Astrocyte (in vitro differentiated cells and primary cell): Measurements from ENCODE around the gene HTR3B. TPM values are rescaled to one million over a fixed set of nuclear protein-coding genes. Genes with fewer than 3 reads are reported as not detected.

ENCODE experiments used
- DNase-seq: peaks from one replicate; pipeline ENCODE4 v3.0.0-alpha.2; 2010; ENCODE audit warnings: low read depth
- FAIRE-seq: peaks from 2 replicates; lab custom pipeline; 2011; peaks lifted over from hg19 to GRCh38; lab: Jason Lieb, UNC
- H2AFZ ChIP-seq: 2 replicates; pipeline ENCODE4 v1.6.0; 2012; ENCODE audit warnings: low read depth, low read length, inconsistent platforms
- H3K27ac ChIP-seq: 2 replicates; pipeline ENCODE4 v1.5.1; 2011; ENCODE audit warnings: low read depth, low read length, inconsistent platforms
- H3K27me3 ChIP-seq: 2 replicates; pipeline ENCODE4 v1.6.0; 2011; ENCODE audit warnings: low read length, inconsistent platforms; ENCODE audit not compliant: insufficient read depth
- H3K36me3 ChIP-seq: 2 replicates; pipeline ENCODE4 v1.5.1; 2011; ENCODE audit warnings: low read length, inconsistent platforms; ENCODE audit not compliant: insufficient read depth
- H3K4me1 ChIP-seq: 2 replicates; pipeline ENCODE4 v1.5.1; 2011; ENCODE audit warnings: low read length, inconsistent platforms; ENCODE audit not compliant: insufficient read depth
- H3K4me2 ChIP-seq: 2 replicates; pipeline ENCODE4 v1.6.0; 2012; ENCODE audit warnings: low read length, inconsistent platforms
- H3K4me3 ChIP-seq: 2 replicates; pipeline ENCODE4 v1.5.1; 2011; ENCODE audit warnings: low read depth, mild to moderate bottlenecking, low read length, inconsistent platforms; ENCODE audit not compliant: insufficient read depth
- H3K79me2 ChIP-seq: 2 replicates; pipeline ENCODE4 v1.6.0; 2012; ENCODE audit warnings: mild to moderate bottlenecking, low read length, inconsistent platforms; ENCODE audit not compliant: insufficient read depth
- H3K9ac ChIP-seq: 2 replicates; pipeline ENCODE4 v1.6.0; 2012; ENCODE audit warnings: mild to moderate bottlenecking, low read length, inconsistent platforms
- H3K9me3 ChIP-seq: 2 replicates; pipeline ENCODE4 v1.5.1; 2012; ENCODE audit warnings: low read depth, mild to moderate bottlenecking, low read length, inconsistent platforms; ENCODE audit not compliant: insufficient read depth
- H4K20me1 ChIP-seq: 2 replicates; pipeline ENCODE4 v1.6.0; 2012; ENCODE audit warnings: low read length, inconsistent platforms; ENCODE audit not compliant: insufficient read depth
- H3K27ac Mint-ChIP-seq: one replicate; pipeline ENCODE4 v1.8.0; 2021; ENCODE audit warnings: mild to moderate bottlenecking, mixed read lengths; ENCODE audit not compliant: unreplicated experiment
- H3K27me3 Mint-ChIP-seq: one replicate; pipeline ENCODE4 v1.8.0; 2021; ENCODE audit warnings: low read depth, mixed read lengths; ENCODE audit not compliant: unreplicated experiment
- H3K36me3 Mint-ChIP-seq: one replicate; pipeline ENCODE4 v1.8.0; 2021; ENCODE audit warnings: low read depth, mixed read lengths; ENCODE audit not compliant: unreplicated experiment
- H3K4me1 Mint-ChIP-seq: one replicate; pipeline ENCODE4 v1.8.0; 2021; ENCODE audit warnings: low read depth, mixed read lengths; ENCODE audit not compliant: unreplicated experiment
- H3K4me3 Mint-ChIP-seq: one replicate; pipeline ENCODE4 v1.8.0; 2021; ENCODE audit warnings: mild to moderate bottlenecking, moderate library complexity, mixed read lengths; ENCODE audit not compliant: unreplicated experiment
- H3K9me3 Mint-ChIP-seq: one replicate; pipeline ENCODE4 v1.8.0; 2021; ENCODE audit warnings: mild to moderate bottlenecking, mixed read lengths; ENCODE audit not compliant: unreplicated experiment
- EZH2 ChIP-seq: IDR thresholded peaks from 2 replicates; pipeline ENCODE4 v1.6.1; 2012; ENCODE audit warnings: mild to moderate bottlenecking, low read length, inconsistent platforms; ENCODE audit not compliant: insufficient read depth
- total RNA-seq: library from RNA; stranded (reverse); gene quantifications from 2 replicates; pipeline ENCODE4 v1.2.1, GENCODE V29; 2021
- TF ChIP-seq, protein P1 (sequence below): IDR thresholded peaks from 2 replicates; pipeline ENCODE4 v1.5.1; 2011; ENCODE audit warnings: low read depth, mild to moderate bottlenecking, inconsistent platforms, low read length, moderate library complexity; ENCODE audit not compliant: insufficient read depth

Gene HTR3B
- total RNA-seq, 1 donor from 2014 or later = not detected

DNA sequence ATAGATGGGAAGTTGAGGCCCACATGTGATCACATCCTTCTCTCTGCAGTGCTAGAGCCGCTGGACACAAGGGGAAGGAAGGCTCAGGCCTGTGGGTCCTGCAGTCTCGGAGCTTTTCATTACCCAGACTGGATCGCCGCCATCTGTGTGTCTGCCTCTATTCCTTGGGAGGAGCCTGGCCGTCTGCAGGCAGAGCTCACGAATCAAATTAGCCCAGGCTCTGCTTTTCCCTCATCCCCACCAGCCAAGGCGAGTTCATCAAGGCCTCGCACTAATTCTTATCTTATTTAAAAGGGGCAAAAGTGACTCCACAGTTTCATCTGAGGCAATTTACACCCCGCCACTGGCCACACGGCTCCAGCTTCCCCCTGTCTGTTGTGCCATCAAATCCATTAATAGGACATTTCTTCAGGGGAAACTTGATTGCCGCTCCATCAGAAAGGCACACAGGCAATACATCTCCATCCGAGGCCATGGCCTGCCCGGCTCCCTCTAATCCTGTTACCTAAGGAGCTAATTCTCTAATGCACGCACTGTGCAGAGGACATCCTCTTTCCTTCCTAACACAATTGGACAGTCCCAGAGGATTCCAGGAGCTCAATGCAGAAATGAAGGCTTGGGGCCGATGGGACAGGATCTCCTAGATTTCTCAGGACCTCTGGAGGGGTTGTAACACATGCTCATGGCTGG is 67.1 kb downstream of the HTR3B start:
- peaks cover 2% of the 10 kb centered on the region for H3K9me3 Mint-ChIP-seq
- H3K27me3 Mint-ChIP-seq = peaks cover 46% of the 10 kb centered on the region
- Histone ChIP-seq H3K27ac (no peak overlapping the region), H3K9ac (no peak overlapping the region), H3K4me3 (no peak overlapping the region), H4K20me1 (no peaks in the 10 kb centered on the region), H3K4me1 (no peaks in the 10 kb centered on the region), H3K4me2 (no peak overlapping the region), H2AFZ (no peak overlapping the region), H3K36me3 (no peaks in the 10 kb centered on the region), H3K9me3 (no peaks in the 10 kb centered on the region), H3K79me2 (no peaks in the 10 kb centered on the region), H3K27me3 (no peaks in the 10 kb centered on the region)
- no peaks in the 10 kb centered on the region for H3K36me3 Mint-ChIP-seq
- DNase-seq (no peak), FAIRE-seq (no peak)
- H3K4me1 Mint-ChIP-seq = peaks cover 3% of the 10 kb centered on the region
- no peak overlapping the region for H3K27ac Mint-ChIP-seq
- no peak for TF ChIP-seq EZH2
- TF ChIP-seq, protein P1, sequence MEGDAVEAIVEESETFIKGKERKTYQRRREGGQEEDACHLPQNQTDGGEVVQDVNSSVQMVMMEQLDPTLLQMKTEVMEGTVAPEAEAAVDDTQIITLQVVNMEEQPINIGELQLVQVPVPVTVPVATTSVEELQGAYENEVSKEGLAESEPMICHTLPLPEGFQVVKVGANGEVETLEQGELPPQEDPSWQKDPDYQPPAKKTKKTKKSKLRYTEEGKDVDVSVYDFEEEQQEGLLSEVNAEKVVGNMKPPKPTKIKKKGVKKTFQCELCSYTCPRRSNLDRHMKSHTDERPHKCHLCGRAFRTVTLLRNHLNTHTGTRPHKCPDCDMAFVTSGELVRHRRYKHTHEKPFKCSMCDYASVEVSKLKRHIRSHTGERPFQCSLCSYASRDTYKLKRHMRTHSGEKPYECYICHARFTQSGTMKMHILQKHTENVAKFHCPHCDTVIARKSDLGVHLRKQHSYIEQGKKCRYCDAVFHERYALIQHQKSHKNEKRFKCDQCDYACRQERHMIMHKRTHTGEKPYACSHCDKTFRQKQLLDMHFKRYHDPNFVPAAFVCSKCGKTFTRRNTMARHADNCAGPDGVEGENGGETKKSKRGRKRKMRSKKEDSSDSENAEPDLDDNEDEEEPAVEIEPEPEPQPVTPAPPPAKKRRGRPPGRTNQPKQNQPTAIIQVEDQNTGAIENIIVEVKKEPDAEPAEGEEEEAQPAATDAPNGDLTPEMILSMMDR = no peak
- no peak overlapping the region for H3K4me3 Mint-ChIP-seq

DNA sequence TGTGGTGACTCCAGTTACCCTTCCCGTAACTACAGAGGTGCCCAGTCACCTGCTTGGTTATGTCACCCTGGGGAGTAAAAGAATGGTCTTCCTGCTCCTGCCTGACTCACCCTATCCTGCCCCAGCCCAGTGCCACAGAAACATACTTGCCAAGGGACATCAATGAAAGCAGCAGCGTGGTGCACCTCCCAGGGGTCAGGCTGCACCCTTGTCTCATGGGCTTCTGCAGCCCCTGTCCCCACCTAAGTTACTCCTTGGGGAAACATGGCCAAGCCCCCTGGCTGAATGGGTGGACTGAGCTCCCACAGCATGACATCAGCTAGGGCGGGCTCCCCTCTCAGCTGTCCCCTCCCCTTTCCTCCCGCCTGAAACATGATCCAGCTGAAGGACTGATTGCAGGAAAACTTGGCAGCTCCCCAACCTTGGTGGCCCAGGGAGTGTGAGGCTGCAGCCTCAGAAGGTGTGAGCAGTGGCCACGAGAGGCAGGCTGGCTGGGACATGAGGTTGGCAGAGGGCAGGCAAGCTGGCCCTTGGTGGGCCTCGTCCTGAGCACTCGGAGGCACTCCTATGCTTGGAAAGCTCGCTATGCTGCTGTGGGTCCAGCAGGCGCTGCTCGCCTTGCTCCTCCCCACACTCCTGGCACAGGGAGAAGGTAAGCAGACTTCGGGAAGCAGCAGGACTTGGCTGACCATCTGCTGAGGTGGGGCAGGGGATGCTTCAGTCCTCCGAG is 70.3 kb downstream of the HTR3B start, which contains the start of gene HTR3A:
Gene HTR3A, plus strand, starts transcription at position 368 of the 730 bp plus-strand sequence. Its CDS starts 218 bp downstream, at position 586.
- FAIRE-seq (no peak), DNase-seq (no peak)
- Histone ChIP-seq H3K36me3 (no peaks in the 10 kb centered on the region), H3K79me2 (no peaks in the 10 kb centered on the region), H2AFZ (no peak within 1 kb of the TSS), H3K9me3 (no peaks in the 10 kb centered on the region), H4K20me1 (no peaks in the 10 kb centered on the region), H3K27me3 (no peaks in the 10 kb centered on the region), H3K27ac (no peak within 1 kb of the TSS), H3K4me1 (no peaks in the 10 kb centered on the region), H3K4me2 (no peak within 1 kb of the TSS), H3K9ac (no peak within 1 kb of the TSS), H3K4me3 (no peak within 1 kb of the TSS)
- H3K4me1 Mint-ChIP-seq = peaks cover 3% of the 10 kb centered on the region
- H3K4me3 Mint-ChIP-seq = no peak within 1 kb of the TSS
- TF ChIP-seq, protein P1 = no peak
- TF ChIP-seq EZH2 = no peak
- no peaks in the 10 kb centered on the region for H3K36me3 Mint-ChIP-seq
- H3K27me3 Mint-ChIP-seq = peaks cover 51% of the 10 kb centered on the region
- H3K27ac Mint-ChIP-seq = no peak within 1 kb of the TSS
- H3K9me3 Mint-ChIP-seq = peaks cover 2% of the 10 kb centered on the region

DNA sequence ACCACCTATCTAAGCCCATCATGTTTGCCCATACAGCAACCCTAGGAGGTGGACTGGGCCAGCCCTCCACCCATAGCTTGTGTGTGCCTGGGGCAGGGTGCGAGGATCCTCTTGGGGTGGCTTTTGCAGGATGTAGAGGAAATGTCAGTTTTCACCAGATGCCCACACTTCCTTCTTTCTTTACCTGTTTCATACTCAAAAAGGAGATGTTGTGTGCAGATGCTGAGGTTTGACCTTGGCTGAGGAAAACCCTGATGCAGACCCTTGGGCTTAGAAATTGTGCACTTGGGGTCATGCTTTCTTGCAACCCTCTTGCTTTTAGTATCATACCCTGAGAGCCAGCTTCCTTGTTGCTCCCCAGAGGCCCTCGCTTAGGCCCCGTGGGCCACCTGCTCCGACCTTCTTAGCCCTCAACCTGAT is 72.5 kb downstream of the HTR3B start:
- Histone ChIP-seq H3K27me3 (no peaks in the 10 kb centered on the region), H3K4me1 (no peaks in the 10 kb centered on the region), H3K36me3 (no peaks in the 10 kb centered on the region), H4K20me1 (no peaks in the 10 kb centered on the region), H2AFZ (no peak overlapping the region), H3K27ac (no peak overlapping the region), H3K4me3 (no peak overlapping the region), H3K79me2 (no peaks in the 10 kb centered on the region), H3K9me3 (no peaks in the 10 kb centered on the region), H3K9ac (no peak overlapping the region), H3K4me2 (no peak overlapping the region)
- Mint-ChIP-seq H3K4me1 (peaks cover 3% of the 10 kb centered on the region), H3K4me3 (no peak overlapping the region), H3K27me3 (peaks cover 51% of the 10 kb centered on the region), H3K9me3 (no peaks in the 10 kb centered on the region), H3K27ac (no peak overlapping the region), H3K36me3 (no peaks in the 10 kb centered on the region)
- FAIRE-seq = no peak
- DNase-seq = no peak
- TF ChIP-seq EZH2 = no peak
- TF ChIP-seq, protein P1 = no peak
